Heart right ventricle (tissue), 16 donors: ENCODE data around the gene GP2. TPM values are rescaled to one million over a fixed set of nuclear protein-coding genes. Genes with fewer than 3 reads are reported as not detected.

Experiments used
- ATAC-seq, 8 donors: fragments of 200-7000 bp; cut with Tn5 transposase; one replicate each; pipeline ENCODE4 v1.9.1; 2020; ENCODE audit warnings: mild to moderate bottlenecking in 8 of 8, moderate library complexity in 8 of 8, moderate number of reproducible peaks in 1 of 8
- DNase-seq, 2 donors: peaks; one replicate each; pipeline ENCODE4 v3.0.0-alpha.2; 2020
- H3K27ac ChIP-seq, 10 donors: fragments of 200-600 bp; sonication (generic) in 2 of 10; one replicate each; pipeline versions ENCODE4 v1.5.0 to v1.8.0; 2020 to 2022; ENCODE audit warnings: mild to moderate bottlenecking in 3 of 10
- H3K27me3 ChIP-seq, 7 donors: fragments of 200-600 bp; one replicate each; pipeline ENCODE4 v1.8.0; 2021 to 2022; ENCODE audit warnings: mild to moderate bottlenecking in 2 of 7
- H3K36me3 ChIP-seq, 9 donors: fragments of 200-600 bp; sonication (generic) in 1 of 9; one replicate each; pipeline versions ENCODE4 v1.5.0 to v1.8.0; 2020 to 2022; ENCODE audit warnings: mild to moderate bottlenecking in 2 of 9
- H3K4me1 ChIP-seq, 9 donors: fragments of 200-600 bp; sonication (generic) in 1 of 9; one replicate each; pipeline versions ENCODE4 v1.5.0 to v1.8.0; 2020 to 2022; ENCODE audit warnings: mild to moderate bottlenecking in 4 of 9
- H3K4me3 ChIP-seq, 10 donors: fragments of 200-600 bp; sonication (generic) in 2 of 10; one replicate each; pipeline versions ENCODE4 v1.5.0 to v1.8.0; 2020 to 2022; ENCODE audit warnings: mild to moderate bottlenecking in 7 of 10, moderate library complexity in 2 of 10
- H3K9me3 ChIP-seq, 11 donors: fragments of 200-600 bp in 10 of 11; sonication (generic) in 2 of 11; one replicate each; pipeline versions ENCODE4 v1.5.0 to v1.8.0; 2013 to 2022; ENCODE audit warnings: mild to moderate bottlenecking in 2 of 11, control low read depth in 1 of 11, moderate library complexity in 1 of 11
- CTCF ChIP-seq, 9 donors: fragments of 200-600 bp; sonication (generic) in 2 of 9; IDR thresholded peaks; one replicate each; pipeline versions ENCODE4 v1.5.0 to v1.8.0; 2021 to 2022; ENCODE audit warnings: antibody characterized with exemption in 9 of 9, mild to moderate bottlenecking in 5 of 9, moderate library complexity in 1 of 9
- WGBS, 2 donors: extraction: QIAGEN DNeasy Blood & Tissue Kit; methylation state at CpG; one replicate each; pipeline ENCODE4 v1.1.7; 2013; ENCODE audit warnings: inconsistent platforms in 1 of 2; 5-methylcytosine and 5-hydroxymethylcytosine counted together
- intact Hi-C, 10 donors: fragments of 100-400 bp; cut with DNase I; formaldehyde crosslinking; loops; one replicate each; pipeline versions ENCODE4 v1.11.1 to v1.14.2; 2022
- polyA plus RNA-seq, 2 donors: library from polyadenylated mRNA; stranded (reverse); fragments of 200-250 nt; gene quantifications; one replicate each; pipeline ENCODE4 v1.2.3, GENCODE V29; 2013
- total RNA-seq, 10 donors: library from RNA; stranded (reverse); fragmentation: NEBNext Ultra II Directional in 3 of 10; extraction: Animal tissue kit (Norgen Biotek cat#: 25700) in 3 of 10; gene quantifications; one replicate each; pipeline versions ENCODE4 v1.2.1 to v1.2.4, GENCODE V29; 2021 to 2023
- donor health status: Arrhythmogenic right ventricular cardiomyopathy.
- donor health status: ischemic (EF 13 %, LVEDD 7.1; RV severe dilation, severe dysfunction).
- donor health status: healthy with polysubstance abuse.
- donor health status: DM: no; HTN: yes; CAD: no.
- donor health status: DM: no; HTN: no; CAD: no.
- donor health status: ischemic (EF 25% LVEDD 6.9; RV normal size, moderate dysfunction).
- donor health status: ischemic (EF 25% LVEDD 5.7; RV mildly dilated, moderate dysfunction).
- donor health status: healthy.
- donor health status: DM: yes; HTN: yes; CAD: no.
- donor health status: Ischemic cardiomyopathy.
- donor health status: ischemic (EF 35%, LVEDD 5.7; RV mildly dilated, moderate dysfunction).
- donor health status: nonischemic (EF 11% LVEDD 7.7; RV severe dilation, severe dysfunction).
- donor health status: DM: yes; HTN: yes; CAD: no.
- donor health status: PGD.
- donor health status: ischemic (EF 29% LVEDD 5.4; RV normal size, mild dysfunction).
- donor health status: nonischemic (EF 23%, LVEDD 6.1; RV moderate dilation, normal function).

GP2 gene
- total and polyA plus RNA-seq, 12 donors: 0.54 to 3.8 (median 2.6) TPM; not detected in 4

DNA sequence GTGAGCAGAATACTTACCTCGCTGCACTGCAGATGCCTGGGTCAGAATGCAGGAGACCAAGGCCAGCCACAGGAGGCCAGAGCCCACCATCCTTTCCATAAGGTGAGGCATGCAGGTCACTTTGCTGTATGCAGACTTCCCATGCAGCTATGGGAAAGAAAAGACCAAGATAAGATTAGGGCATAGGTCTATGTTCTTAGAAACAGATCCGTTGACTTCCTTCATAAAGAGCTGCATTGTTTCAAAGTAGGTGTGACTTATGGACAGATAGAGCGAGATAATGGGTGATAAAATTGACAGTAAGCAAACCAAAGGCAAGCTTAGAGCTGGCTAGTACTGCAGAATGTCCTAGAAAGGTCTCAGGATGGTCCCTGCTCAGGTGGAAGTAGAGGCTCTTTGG lies 992 bp downstream of the GP2 start:
- H3K36me3 ChIP-seq: no peaks in the 10 kb centered on the region
- no peak for TF ChIP-seq CTCF (IDR thresholded peaks at IDR 0.05)
- H3K27ac ChIP-seq: no peak overlapping the region
- H3K27me3 ChIP-seq: peaks cover 0 to 10% (median 5%) of the 10 kb centered on the region in 7 donors
- WGBS, 2 donors: 56 to 60% methylated on average over 3 of the region's 3 CpGs
- H3K4me3 ChIP-seq: no peak overlapping the region
- no peaks in the 10 kb centered on the region for H3K4me1 ChIP-seq
- no peak for ATAC-seq
- H3K9me3 ChIP-seq: no peaks in the 10 kb centered on the region
- intact Hi-C loops: no loop called here
- no peak for DNase-seq

- no peak for DNase-seq
- intact Hi-C loops: no loop called here
- Histone ChIP-seq H3K27ac (no peak overlapping the region), H3K27me3 (peaks cover 0 to 11% (median 2%) of the 10 kb centered on the region in 7 donors), H3K4me3 (no peak overlapping the region), H3K4me1 (no peaks in the 10 kb centered on the region), H3K9me3 (no peaks in the 10 kb centered on the region), H3K36me3 (no peaks in the 10 kb centered on the region)
- no peak for TF ChIP-seq CTCF (IDR thresholded peaks at IDR 0.05)
- ATAC-seq: no peak
- WGBS, 2 donors: 63 to 76% methylated on average over 3 of the region's 3 CpGs
Measured at GRCh38 chr16:20325005-20325404, 2.3 kb downstream of the GP2 start.

GRCh38 chr16:20323591-20324117 lies 3.7 kb downstream of the GP2 start:
- no peak for TF ChIP-seq CTCF (IDR thresholded peaks at IDR 0.05)
- WGBS, 2 donors: 78 to 82% methylated on average over 9 of the region's 9 CpGs

DNA sequence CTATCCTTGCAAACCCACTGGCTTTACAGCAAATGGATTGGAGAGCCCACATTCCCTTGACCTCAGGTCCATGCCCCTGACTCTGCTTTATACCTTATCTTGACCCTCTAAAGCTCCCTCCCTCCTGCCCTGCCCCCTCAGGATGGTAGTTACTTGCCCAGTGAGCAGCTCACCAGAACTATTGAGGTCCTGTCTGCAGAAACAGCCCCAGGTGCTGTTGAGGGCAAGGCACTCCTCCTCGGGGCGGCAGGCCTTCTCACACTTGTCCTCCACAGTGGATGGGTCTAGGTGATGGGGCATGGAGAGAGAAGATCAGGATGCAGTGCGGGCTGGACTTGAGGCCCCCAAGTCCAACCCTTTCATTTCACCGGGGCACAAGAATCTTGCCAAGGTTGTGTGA lies 4.6 kb downstream of the GP2 start:
- 88 to 91% methylated on average over 4 of the region's 4 CpGs for WGBS, 2 donors
- Histone ChIP-seq H3K36me3 (no peaks in the 10 kb centered on the region), H3K27ac (no peak overlapping the region), H3K4me3 (no peak overlapping the region), H3K27me3 (peaks cover 0 to 19% (median 10%) of the 10 kb centered on the region in 7 donors), H3K9me3 (no peaks in the 10 kb centered on the region), H3K4me1 (no peaks in the 10 kb centered on the region)
- intact Hi-C loops: no loop called here
- TF ChIP-seq CTCF (IDR thresholded peaks at IDR 0.05): no peak
- ATAC-seq (no peak), DNase-seq (no peak)

More at GRCh38 chr16:20323591-20324117, 3.7 kb downstream of the GP2 start:
- no peaks in the 10 kb centered on the region for H3K9me3 ChIP-seq
- H3K27ac ChIP-seq: no peak overlapping the region
- no peak overlapping the region for H3K4me3 ChIP-seq
- intact Hi-C loops: no loop called here
- DNase-seq (no peak), ATAC-seq (no peak)
- H3K36me3 ChIP-seq: no peaks in the 10 kb centered on the region
- peaks cover 0 to 11% (median 7%) of the 10 kb centered on the region in 7 donors for H3K27me3 ChIP-seq
- H3K4me1 ChIP-seq: no peaks in the 10 kb centered on the region
